GM23338 (cell line): ENCODE data around the gene SNRPA1. TPM values are rescaled to one million over a fixed set of nuclear protein-coding genes. Genes with fewer than 3 reads are reported as not detected.

Experiments
- ATAC-seq: fragments of 200-7000 bp; cut with Tn5 transposase; 3 replicates; pipeline ENCODE4 v1.9.1; 2020
- DNase-seq: peaks from one replicate; pipeline ENCODE4 v3.0.0-alpha.2; 2015; ENCODE audit warnings: low spot score
- H2AFZ ChIP-seq: fragments of 200-600 bp; sonication (generic); 2 replicates; pipeline ENCODE4 v1.8.0; 2016; ENCODE audit warnings: antibody characterized with exemption, mild to moderate bottlenecking, moderate library complexity
- H3F3A ChIP-seq: fragments of 200-600 bp; sonication (generic); replicated peaks from 2 replicates; pipeline ENCODE4 v1.8.0; 2017; ENCODE audit warnings: antibody characterized with exemption, mixed run types, low read depth
- H3K27ac ChIP-seq: fragments of 200-600 bp; sonication (generic); 2 replicates; pipeline ENCODE4 v1.6.1; 2016; ENCODE audit warnings: low read depth
- H3K27me3 ChIP-seq: fragments of 200-600 bp; sonication (generic); 2 replicates; pipeline ENCODE4 v1.8.0; 2016; ENCODE audit warnings: mild to moderate bottlenecking, mixed run types, moderate library complexity; ENCODE audit not compliant: insufficient read depth
- H3K36me3 ChIP-seq: fragments of 200-600 bp; sonication (generic); 2 replicates; pipeline ENCODE4 v1.8.0; 2016; ENCODE audit warnings: mild to moderate bottlenecking; ENCODE audit not compliant: insufficient read depth
- H3K4me1 ChIP-seq: fragments of 200-600 bp; sonication (generic); 2 replicates; pipeline ENCODE4 v1.8.0; 2016; ENCODE audit warnings: mild to moderate bottlenecking, moderate library complexity; ENCODE audit not compliant: insufficient read depth
- H3K4me2 ChIP-seq: fragments of 200-600 bp; sonication (generic); 2 replicates; pipeline ENCODE4 v1.7.1; 2017; ENCODE audit warnings: mixed run types
- H3K4me3 ChIP-seq: fragments of 200-600 bp; sonication (generic); 2 replicates; pipeline ENCODE4 v1.6.1; 2016; ENCODE audit warnings: mixed run types
- H3K79me2 ChIP-seq: fragments of 200-600 bp; sonication (generic); replicated peaks from 2 replicates; pipeline ENCODE4 v1.8.0; 2017; ENCODE audit warnings: mild to moderate bottlenecking; ENCODE audit not compliant: insufficient read depth
- H3K9me2 ChIP-seq: fragments of 200-600 bp; sonication (generic); 2 replicates; pipeline ENCODE4 v1.8.0; 2017; ENCODE audit not compliant: insufficient read depth
- H4K20me1 ChIP-seq: fragments of 200-600 bp; sonication (generic); replicated peaks from 2 replicates; pipeline ENCODE4 v1.8.0; 2017; ENCODE audit warnings: mild to moderate bottlenecking; ENCODE audit not compliant: insufficient read depth
- H3K27ac Mint-ChIP-seq: 2 replicates; pipeline ENCODE4 v1.8.0; 2020; ENCODE audit warnings: inconsistent platforms, mild to moderate bottlenecking, moderate library complexity, mixed read lengths
- H3K27me3 Mint-ChIP-seq: 3 replicates; pipeline ENCODE4 v1.8.0; 2022; ENCODE audit warnings: low read depth, mild to moderate bottlenecking, moderate library complexity, mixed read lengths, inconsistent platforms; ENCODE audit not compliant: insufficient read depth, poor library complexity
- H3K36me3 Mint-ChIP-seq: 3 replicates; pipeline ENCODE4 v1.8.0; 2021; ENCODE audit warnings: low read depth, mild to moderate bottlenecking, inconsistent platforms, moderate library complexity, mixed read lengths
- H3K4me1 Mint-ChIP-seq: 3 replicates; pipeline ENCODE4 v1.8.0; 2020; ENCODE audit warnings: mild to moderate bottlenecking, inconsistent platforms, mixed read lengths
- H3K4me3 Mint-ChIP-seq: 3 replicates; pipeline ENCODE4 v1.8.0; 2021; ENCODE audit warnings: moderate library complexity, mild to moderate bottlenecking, inconsistent platforms, mixed read lengths
- H3K9me3 Mint-ChIP-seq: 3 replicates; pipeline ENCODE4 v1.8.0; 2020; ENCODE audit warnings: moderate library complexity, mild to moderate bottlenecking, inconsistent platforms, mixed read lengths
- CREB1 ChIP-seq: fragments of 250-450 bp; sonication (Bioruptor Pico); IDR thresholded peaks from 2 replicates; pipeline ENCODE4 v1.5.0; 2020; ENCODE audit warnings: low read depth, mild to moderate bottlenecking, moderate library complexity
- EZH2 ChIP-seq: fragments of 200-600 bp; sonication (generic); IDR thresholded peaks from one replicate; pipeline ENCODE4 v1.8.0; 2017; ENCODE audit warnings: antibody characterized with exemption, mild to moderate bottlenecking, low read depth; ENCODE audit not compliant: unreplicated experiment
- EZH2phosphoT487 ChIP-seq: fragments of 200-600 bp; sonication (generic); IDR thresholded peaks from one replicate; pipeline ENCODE4 v1.8.1; 2018; ENCODE audit warnings: antibody characterized with exemption; ENCODE audit not compliant: unreplicated experiment
- JUNB ChIP-seq: IDR thresholded peaks from one replicate; pipeline ENCODE4 v1.6.1; 2016; ENCODE audit warnings: antibody characterized with exemption; ENCODE audit not compliant: unreplicated experiment
- NANOG ChIP-seq: IDR thresholded peaks from 2 replicates; pipeline ENCODE4 v1.6.1; 2016; ENCODE audit warnings: antibody characterized with exemption, borderline replicate concordance
- POLR2AphosphoS5 ChIP-seq: IDR thresholded peaks from 2 replicates; pipeline ENCODE4 v1.6.1; 2016; ENCODE audit warnings: antibody characterized with exemption, low read depth
- STAT1 ChIP-seq: IDR thresholded peaks from one replicate; pipeline ENCODE4 v1.6.1; 2016; ENCODE audit warnings: antibody characterized with exemption; ENCODE audit not compliant: unreplicated experiment
- ZNF114 ChIP-seq: fragments of 250-450 bp; sonication (Bioruptor Pico); IDR thresholded peaks from 2 replicates; pipeline ENCODE4 v1.5.0; 2020; ENCODE audit warnings: mild to moderate bottlenecking, moderate library complexity
- ZNF331 ChIP-seq: fragments of 250-450 bp; sonication (Bioruptor Pico); IDR thresholded peaks from 2 replicates; pipeline ENCODE4 v1.5.0; 2020; ENCODE audit warnings: low read depth, mild to moderate bottlenecking, moderate library complexity
- polyA plus RNA-seq: library from polyadenylated mRNA; unstranded; fragments of >200 nt; fragmentation: Nextera tagmentation; extraction: Ambion mirVana; gene quantifications from 2 replicates; pipeline ENCODE4 v1.2.1, GENCODE V29; 2016
- total RNA-seq: library from RNA; depleted of rRNA; stranded (reverse); fragments of >200 nt; shearing (Covaris generic); gene quantifications from 2 replicates; pipeline ENCODE4 v1.2.3, GENCODE V29; 2014
- TF ChIP-seq, protein P1 (sequence below): IDR thresholded peaks from 2 replicates; pipeline ENCODE4 v1.6.1; 2016; ENCODE audit warnings: antibody characterized with exemption
- TF ChIP-seq, protein P2 (sequence below): IDR thresholded peaks from one replicate; pipeline ENCODE4 v1.6.1; 2018; ENCODE audit warnings: antibody characterized with exemption; ENCODE audit not compliant: unreplicated experiment
- TF ChIP-seq, protein P3 (sequence below), 2 experiments: fragments of 200-600 bp in 1 of 2; sonication (generic) in 1 of 2; conservative IDR thresholded peaks; 2 replicates each; pipeline versions ENCODE4 v1.5.1 to v1.6.1; 2016 to 2017; ENCODE audit warnings: antibody characterized with exemption in 2 of 2, low read depth in 2 of 2, mild to moderate bottlenecking in 2 of 2, moderate library complexity in 1 of 2
- TF ChIP-seq, protein P4 (sequence below): fragments of 250-450 bp; sonication (Bioruptor Pico); IDR thresholded peaks from 2 replicates; pipeline ENCODE4 v1.5.0; 2020; ENCODE audit warnings: mild to moderate bottlenecking, moderate library complexity

The SNRPA1 gene
- total and polyA plus RNA-seq, 2 experiments from 2014 or later = 170 to 361 TPM

DNA sequence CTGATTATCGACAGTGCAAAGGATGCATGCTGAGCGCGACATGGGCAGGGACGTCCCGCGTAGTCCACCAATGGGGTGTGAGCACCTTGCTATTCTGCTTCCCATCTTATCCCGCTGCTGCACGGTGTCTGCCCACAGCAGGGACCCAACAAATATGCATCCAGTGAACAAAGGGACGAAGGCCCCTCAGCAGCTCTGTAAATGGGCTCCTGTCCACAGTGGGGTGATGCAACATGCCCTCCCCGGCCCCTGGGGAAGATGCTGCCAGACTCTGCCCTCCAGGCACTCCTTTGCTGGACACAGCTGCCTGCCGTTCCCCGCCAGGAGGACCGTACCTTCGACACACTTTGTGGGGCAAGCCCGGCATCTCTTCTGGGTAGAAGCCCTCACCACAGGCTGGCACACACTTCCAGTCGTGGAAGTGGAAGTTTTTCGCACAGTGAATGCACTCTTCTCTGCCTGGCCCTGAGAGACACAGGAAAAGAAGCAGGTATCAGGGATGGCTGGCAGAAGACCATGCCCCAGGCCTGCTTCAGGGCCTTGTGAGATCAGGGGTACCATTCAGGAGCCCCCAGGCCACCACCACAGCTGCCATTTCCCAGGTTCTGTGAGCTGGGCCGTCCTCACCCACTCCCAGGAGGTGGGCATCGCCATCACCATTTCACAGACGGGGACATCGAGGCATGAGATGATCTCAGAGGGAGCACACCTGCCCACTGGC, 18.2 kb upstream of the SNRPA1 start:
- Histone ChIP-seq H3K9me2 (no peaks in the 10 kb centered on the region), H3K4me3 (no peak overlapping the region), H3K27ac (no peak overlapping the region), H3F3A (no peaks in the 10 kb centered on the region), H2AFZ (no peak overlapping the region), H3K36me3 (no peaks in the 10 kb centered on the region), H4K20me1 (no peaks in the 10 kb centered on the region), H3K27me3 (no peaks in the 10 kb centered on the region), H3K4me2 (no peak overlapping the region), H3K79me2 (no peaks in the 10 kb centered on the region), H3K4me1 (no peaks in the 10 kb centered on the region)
- Mint-ChIP-seq H3K27me3 (peaks cover 7% of the 10 kb centered on the region), H3K36me3 (no peaks in the 10 kb centered on the region), H3K4me1 (no peaks in the 10 kb centered on the region), H3K4me3 (no peak overlapping the region), H3K27ac (no peak overlapping the region), H3K9me3 (no peaks in the 10 kb centered on the region)
- no peak for DNase-seq
- TF ChIP-seq ZNF331 (CRISPR knock-in tag) (no peak), NANOG (no peak), ZNF114 (no peak), EZH2 (no peak), CREB1 (CRISPR knock-in tag) (no peak), EZH2phosphoT487 (no peak), STAT1 (no peak), JUNB (no peak), POLR2AphosphoS5 (no peak)
- TF ChIP-seq, protein P1, sequence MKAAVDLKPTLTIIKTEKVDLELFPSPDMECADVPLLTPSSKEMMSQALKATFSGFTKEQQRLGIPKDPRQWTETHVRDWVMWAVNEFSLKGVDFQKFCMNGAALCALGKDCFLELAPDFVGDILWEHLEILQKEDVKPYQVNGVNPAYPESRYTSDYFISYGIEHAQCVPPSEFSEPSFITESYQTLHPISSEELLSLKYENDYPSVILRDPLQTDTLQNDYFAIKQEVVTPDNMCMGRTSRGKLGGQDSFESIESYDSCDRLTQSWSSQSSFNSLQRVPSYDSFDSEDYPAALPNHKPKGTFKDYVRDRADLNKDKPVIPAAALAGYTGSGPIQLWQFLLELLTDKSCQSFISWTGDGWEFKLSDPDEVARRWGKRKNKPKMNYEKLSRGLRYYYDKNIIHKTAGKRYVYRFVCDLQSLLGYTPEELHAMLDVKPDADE = no peak
- TF ChIP-seq, protein P2, sequence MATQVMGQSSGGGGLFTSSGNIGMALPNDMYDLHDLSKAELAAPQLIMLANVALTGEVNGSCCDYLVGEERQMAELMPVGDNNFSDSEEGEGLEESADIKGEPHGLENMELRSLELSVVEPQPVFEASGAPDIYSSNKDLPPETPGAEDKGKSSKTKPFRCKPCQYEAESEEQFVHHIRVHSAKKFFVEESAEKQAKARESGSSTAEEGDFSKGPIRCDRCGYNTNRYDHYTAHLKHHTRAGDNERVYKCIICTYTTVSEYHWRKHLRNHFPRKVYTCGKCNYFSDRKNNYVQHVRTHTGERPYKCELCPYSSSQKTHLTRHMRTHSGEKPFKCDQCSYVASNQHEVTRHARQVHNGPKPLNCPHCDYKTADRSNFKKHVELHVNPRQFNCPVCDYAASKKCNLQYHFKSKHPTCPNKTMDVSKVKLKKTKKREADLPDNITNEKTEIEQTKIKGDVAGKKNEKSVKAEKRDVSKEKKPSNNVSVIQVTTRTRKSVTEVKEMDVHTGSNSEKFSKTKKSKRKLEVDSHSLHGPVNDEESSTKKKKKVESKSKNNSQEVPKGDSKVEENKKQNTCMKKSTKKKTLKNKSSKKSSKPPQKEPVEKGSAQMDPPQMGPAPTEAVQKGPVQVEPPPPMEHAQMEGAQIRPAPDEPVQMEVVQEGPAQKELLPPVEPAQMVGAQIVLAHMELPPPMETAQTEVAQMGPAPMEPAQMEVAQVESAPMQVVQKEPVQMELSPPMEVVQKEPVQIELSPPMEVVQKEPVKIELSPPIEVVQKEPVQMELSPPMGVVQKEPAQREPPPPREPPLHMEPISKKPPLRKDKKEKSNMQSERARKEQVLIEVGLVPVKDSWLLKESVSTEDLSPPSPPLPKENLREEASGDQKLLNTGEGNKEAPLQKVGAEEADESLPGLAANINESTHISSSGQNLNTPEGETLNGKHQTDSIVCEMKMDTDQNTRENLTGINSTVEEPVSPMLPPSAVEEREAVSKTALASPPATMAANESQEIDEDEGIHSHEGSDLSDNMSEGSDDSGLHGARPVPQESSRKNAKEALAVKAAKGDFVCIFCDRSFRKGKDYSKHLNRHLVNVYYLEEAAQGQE = no peak
- TF ChIP-seq, protein P3, sequence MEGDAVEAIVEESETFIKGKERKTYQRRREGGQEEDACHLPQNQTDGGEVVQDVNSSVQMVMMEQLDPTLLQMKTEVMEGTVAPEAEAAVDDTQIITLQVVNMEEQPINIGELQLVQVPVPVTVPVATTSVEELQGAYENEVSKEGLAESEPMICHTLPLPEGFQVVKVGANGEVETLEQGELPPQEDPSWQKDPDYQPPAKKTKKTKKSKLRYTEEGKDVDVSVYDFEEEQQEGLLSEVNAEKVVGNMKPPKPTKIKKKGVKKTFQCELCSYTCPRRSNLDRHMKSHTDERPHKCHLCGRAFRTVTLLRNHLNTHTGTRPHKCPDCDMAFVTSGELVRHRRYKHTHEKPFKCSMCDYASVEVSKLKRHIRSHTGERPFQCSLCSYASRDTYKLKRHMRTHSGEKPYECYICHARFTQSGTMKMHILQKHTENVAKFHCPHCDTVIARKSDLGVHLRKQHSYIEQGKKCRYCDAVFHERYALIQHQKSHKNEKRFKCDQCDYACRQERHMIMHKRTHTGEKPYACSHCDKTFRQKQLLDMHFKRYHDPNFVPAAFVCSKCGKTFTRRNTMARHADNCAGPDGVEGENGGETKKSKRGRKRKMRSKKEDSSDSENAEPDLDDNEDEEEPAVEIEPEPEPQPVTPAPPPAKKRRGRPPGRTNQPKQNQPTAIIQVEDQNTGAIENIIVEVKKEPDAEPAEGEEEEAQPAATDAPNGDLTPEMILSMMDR (conservative IDR thresholded peaks at IDR 0.05; ENCODE audit: low read depth in 2 of 2) = no peak
- TF ChIP-seq, protein P4, sequence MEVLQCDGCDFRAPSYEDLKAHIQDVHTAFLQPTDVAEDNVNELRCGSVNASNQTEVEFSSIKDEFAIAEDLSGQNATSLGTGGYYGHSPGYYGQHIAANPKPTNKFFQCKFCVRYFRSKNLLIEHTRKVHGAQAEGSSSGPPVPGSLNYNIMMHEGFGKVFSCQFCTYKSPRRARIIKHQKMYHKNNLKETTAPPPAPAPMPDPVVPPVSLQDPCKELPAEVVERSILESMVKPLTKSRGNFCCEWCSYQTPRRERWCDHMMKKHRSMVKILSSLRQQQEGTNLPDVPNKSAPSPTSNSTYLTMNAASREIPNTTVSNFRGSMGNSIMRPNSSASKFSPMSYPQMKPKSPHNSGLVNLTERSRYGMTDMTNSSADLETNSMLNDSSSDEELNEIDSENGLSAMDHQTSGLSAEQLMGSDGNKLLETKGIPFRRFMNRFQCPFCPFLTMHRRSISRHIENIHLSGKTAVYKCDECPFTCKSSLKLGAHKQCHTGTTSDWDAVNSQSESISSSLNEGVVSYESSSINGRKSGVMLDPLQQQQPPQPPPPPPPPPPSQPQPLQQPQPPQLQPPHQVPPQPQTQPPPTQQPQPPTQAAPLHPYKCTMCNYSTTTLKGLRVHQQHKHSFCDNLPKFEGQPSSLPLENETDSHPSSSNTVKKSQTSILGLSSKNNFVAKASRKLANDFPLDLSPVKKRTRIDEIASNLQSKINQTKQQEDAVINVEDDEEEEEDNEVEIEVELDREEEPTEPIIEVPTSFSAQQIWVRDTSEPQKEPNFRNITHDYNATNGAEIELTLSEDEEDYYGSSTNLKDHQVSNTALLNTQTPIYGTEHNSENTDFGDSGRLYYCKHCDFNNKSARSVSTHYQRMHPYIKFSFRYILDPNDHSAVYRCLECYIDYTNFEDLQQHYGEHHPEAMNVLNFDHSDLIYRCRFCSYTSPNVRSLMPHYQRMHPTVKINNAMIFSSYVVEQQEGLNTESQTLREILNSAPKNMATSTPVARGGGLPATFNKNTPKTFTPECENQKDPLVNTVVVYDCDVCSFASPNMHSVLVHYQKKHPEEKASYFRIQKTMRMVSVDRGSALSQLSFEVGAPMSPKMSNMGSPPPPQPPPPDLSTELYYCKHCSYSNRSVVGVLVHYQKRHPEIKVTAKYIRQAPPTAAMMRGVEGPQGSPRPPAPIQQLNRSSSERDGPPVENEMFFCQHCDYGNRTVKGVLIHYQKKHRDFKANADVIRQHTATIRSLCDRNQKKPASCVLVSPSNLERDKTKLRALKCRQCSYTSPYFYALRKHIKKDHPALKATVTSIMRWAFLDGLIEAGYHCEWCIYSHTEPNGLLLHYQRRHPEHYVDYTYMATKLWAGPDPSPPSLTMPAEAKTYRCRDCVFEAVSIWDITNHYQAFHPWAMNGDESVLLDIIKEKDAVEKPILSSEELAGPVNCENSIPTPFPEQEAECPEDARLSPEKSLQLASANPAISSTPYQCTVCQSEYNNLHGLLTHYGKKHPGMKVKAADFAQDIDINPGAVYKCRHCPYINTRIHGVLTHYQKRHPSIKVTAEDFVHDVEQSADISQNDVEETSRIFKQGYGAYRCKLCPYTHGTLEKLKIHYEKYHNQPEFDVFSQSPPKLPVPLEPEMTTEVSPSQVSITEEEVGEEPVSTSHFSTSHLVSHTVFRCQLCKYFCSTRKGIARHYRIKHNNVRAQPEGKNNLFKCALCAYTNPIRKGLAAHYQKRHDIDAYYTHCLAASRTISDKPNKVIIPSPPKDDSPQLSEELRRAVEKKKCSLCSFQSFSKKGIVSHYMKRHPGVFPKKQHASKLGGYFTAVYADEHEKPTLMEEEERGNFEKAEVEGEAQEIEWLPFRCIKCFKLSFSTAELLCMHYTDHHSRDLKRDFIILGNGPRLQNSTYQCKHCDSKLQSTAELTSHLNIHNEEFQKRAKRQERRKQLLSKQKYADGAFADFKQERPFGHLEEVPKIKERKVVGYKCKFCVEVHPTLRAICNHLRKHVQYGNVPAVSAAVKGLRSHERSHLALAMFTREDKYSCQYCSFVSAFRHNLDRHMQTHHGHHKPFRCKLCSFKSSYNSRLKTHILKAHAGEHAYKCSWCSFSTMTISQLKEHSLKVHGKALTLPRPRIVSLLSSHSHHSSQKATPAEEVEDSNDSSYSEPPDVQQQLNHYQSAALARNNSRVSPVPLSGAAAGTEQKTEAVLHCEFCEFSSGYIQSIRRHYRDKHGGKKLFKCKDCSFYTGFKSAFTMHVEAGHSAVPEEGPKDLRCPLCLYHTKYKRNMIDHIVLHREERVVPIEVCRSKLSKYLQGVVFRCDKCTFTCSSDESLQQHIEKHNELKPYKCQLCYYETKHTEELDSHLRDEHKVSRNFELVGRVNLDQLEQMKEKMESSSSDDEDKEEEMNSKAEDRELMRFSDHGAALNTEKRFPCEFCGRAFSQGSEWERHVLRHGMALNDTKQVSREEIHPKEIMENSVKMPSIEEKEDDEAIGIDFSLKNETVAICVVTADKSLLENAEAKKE (CRISPR knock-in tag) = no peak
- peak; percentile 25 for ATAC-seq
